Measurements from ENCODE around the gene MRPS9.

DNA sequence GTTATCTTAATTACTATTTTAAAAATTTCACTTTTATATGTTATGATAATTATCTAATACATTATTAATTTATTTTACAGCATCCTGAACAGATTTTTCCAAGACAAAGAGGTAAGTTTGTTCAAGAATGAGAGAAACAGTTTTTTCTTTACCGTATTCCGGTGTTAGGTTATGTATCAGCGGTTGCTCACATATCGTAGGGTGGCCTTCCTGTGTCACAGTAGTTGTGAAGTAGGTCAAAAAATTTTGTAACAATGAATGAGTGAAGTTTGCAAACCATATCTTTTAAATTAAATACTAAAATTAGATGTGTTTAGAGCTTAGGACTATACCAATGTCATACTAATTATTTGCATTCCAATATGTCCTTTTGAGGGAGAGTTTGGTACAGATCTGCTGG, 33.5 kb downstream of the MRPS9 start:
- TF ChIP-seq, protein P1, sequence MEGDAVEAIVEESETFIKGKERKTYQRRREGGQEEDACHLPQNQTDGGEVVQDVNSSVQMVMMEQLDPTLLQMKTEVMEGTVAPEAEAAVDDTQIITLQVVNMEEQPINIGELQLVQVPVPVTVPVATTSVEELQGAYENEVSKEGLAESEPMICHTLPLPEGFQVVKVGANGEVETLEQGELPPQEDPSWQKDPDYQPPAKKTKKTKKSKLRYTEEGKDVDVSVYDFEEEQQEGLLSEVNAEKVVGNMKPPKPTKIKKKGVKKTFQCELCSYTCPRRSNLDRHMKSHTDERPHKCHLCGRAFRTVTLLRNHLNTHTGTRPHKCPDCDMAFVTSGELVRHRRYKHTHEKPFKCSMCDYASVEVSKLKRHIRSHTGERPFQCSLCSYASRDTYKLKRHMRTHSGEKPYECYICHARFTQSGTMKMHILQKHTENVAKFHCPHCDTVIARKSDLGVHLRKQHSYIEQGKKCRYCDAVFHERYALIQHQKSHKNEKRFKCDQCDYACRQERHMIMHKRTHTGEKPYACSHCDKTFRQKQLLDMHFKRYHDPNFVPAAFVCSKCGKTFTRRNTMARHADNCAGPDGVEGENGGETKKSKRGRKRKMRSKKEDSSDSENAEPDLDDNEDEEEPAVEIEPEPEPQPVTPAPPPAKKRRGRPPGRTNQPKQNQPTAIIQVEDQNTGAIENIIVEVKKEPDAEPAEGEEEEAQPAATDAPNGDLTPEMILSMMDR (conservative IDR thresholded peaks at IDR 0.05; ENCODE audit: low read depth in 2 of 2), result no peak
- TF ChIP-seq JUNB (IDR thresholded peaks at IDR 0.05; ENCODE audit: unreplicated experiment) (no peak), CREB1 (CRISPR knock-in tag; IDR thresholded peaks at IDR 0.05; ENCODE audit: low read depth) (no peak), EZH2phosphoT487 (IDR thresholded peaks at IDR 0.05; ENCODE audit: unreplicated experiment) (no peak), POLR2AphosphoS5 (IDR thresholded peaks at IDR 0.05; ENCODE audit: low read depth) (no peak), EZH2 (IDR thresholded peaks at IDR 0.05; ENCODE audit: low read depth, unreplicated experiment) (no peak)
- TF ChIP-seq, protein P2, sequence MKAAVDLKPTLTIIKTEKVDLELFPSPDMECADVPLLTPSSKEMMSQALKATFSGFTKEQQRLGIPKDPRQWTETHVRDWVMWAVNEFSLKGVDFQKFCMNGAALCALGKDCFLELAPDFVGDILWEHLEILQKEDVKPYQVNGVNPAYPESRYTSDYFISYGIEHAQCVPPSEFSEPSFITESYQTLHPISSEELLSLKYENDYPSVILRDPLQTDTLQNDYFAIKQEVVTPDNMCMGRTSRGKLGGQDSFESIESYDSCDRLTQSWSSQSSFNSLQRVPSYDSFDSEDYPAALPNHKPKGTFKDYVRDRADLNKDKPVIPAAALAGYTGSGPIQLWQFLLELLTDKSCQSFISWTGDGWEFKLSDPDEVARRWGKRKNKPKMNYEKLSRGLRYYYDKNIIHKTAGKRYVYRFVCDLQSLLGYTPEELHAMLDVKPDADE (IDR thresholded peaks at IDR 0.05), result no peak
- TF ChIP-seq, protein P3, sequence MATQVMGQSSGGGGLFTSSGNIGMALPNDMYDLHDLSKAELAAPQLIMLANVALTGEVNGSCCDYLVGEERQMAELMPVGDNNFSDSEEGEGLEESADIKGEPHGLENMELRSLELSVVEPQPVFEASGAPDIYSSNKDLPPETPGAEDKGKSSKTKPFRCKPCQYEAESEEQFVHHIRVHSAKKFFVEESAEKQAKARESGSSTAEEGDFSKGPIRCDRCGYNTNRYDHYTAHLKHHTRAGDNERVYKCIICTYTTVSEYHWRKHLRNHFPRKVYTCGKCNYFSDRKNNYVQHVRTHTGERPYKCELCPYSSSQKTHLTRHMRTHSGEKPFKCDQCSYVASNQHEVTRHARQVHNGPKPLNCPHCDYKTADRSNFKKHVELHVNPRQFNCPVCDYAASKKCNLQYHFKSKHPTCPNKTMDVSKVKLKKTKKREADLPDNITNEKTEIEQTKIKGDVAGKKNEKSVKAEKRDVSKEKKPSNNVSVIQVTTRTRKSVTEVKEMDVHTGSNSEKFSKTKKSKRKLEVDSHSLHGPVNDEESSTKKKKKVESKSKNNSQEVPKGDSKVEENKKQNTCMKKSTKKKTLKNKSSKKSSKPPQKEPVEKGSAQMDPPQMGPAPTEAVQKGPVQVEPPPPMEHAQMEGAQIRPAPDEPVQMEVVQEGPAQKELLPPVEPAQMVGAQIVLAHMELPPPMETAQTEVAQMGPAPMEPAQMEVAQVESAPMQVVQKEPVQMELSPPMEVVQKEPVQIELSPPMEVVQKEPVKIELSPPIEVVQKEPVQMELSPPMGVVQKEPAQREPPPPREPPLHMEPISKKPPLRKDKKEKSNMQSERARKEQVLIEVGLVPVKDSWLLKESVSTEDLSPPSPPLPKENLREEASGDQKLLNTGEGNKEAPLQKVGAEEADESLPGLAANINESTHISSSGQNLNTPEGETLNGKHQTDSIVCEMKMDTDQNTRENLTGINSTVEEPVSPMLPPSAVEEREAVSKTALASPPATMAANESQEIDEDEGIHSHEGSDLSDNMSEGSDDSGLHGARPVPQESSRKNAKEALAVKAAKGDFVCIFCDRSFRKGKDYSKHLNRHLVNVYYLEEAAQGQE (IDR thresholded peaks at IDR 0.05; ENCODE audit: unreplicated experiment), result no peak

Measured in GM23338 (cell line).